ENCODE measurements around the gene PTP4A1. TPM values are rescaled to one million over a fixed set of nuclear protein-coding genes. Genes with fewer than 3 reads are reported as not detected.
"Not testable (repeated sequence)": the region's sequence is repeated elsewhere in the genome, so short reads cannot be mapped to it uniquely, and the experiment has no call there.

The PTP4A1 gene
- total RNA-seq, 4 donors from 2014 or later: 12.4 to 85.4 (median 50.4) TPM

GRCh38 chr6:63582579-63583231 is 10.4 kb downstream of the PTP4A1 start:
- H3K4me3 ChIP-seq: no peak overlapping the region
- H3K27me3 ChIP-seq: no peaks in the 10 kb centered on the region
- 80% methylated on average over 4 of the region's 4 CpGs for WGBS
- peaks cover 39% of the 10 kb centered on the region for H3K36me3 ChIP-seq
- no peak for DNase-seq (ENCODE audit: low spot score in 2 of 2)
- H3K27ac ChIP-seq: no peak overlapping the region
- H3K9me3 ChIP-seq: no peaks in the 10 kb centered on the region
- H3K4me1 ChIP-seq: no peaks in the 10 kb centered on the region
- TF ChIP-seq POLR2AphosphoS5 (IDR thresholded peaks at IDR 0.05): no peak
- TF ChIP-seq EP300 (IDR thresholded peaks at IDR 0.05): no peak
- TF ChIP-seq CTCF (IDR thresholded peaks at IDR 0.05): no peak

GRCh38 chr6:63584125-63584514 is 11.8 kb downstream of the PTP4A1 start:
- no peaks in the 10 kb centered on the region for H3K4me1 ChIP-seq
- no peak overlapping the region for H3K4me3 ChIP-seq
- no peak overlapping the region for H3K27ac ChIP-seq
- no peaks in the 10 kb centered on the region for H3K27me3 ChIP-seq
- DNase-seq (ENCODE audit: low spot score in 2 of 2): no peak
- 72% methylated on average over 4 of the region's 4 CpGs for WGBS
- TF ChIP-seq EP300 (IDR thresholded peaks at IDR 0.05) (no peak), POLR2AphosphoS5 (IDR thresholded peaks at IDR 0.05) (no peak), POLR2A (IDR thresholded peaks at IDR 0.05) (no peak), CTCF (IDR thresholded peaks at IDR 0.05) (no peak)
- no peaks in the 10 kb centered on the region for H3K9me3 ChIP-seq
- peaks cover 26% of the 10 kb centered on the region for H3K36me3 ChIP-seq

- TF ChIP-seq EP300 (IDR thresholded peaks at IDR 0.05) (no peak), POLR2A (IDR thresholded peaks at IDR 0.05) (no peak), CTCF (IDR thresholded peaks at IDR 0.05) (no peak), POLR2AphosphoS5 (IDR thresholded peaks at IDR 0.05) (no peak)
- H3K27me3 ChIP-seq: no peaks in the 10 kb centered on the region
- no peak overlapping the region for H3K27ac ChIP-seq
- peaks cover 22% of the 10 kb centered on the region for H3K36me3 ChIP-seq
- H3K9me3 ChIP-seq: no peaks in the 10 kb centered on the region
- DNase-seq (ENCODE audit: low spot score in 2 of 2): no peak
- H3K4me3 ChIP-seq: no peak overlapping the region
- no peaks in the 10 kb centered on the region for H3K4me1 ChIP-seq
- WGBS: 97% methylated on average over 8 of the region's 8 CpGs
Measured at GRCh38 chr6:63584566-63584965, 12.3 kb downstream of the PTP4A1 start.

- H3K4me3 ChIP-seq; H3K4me1 ChIP-seq; H3K9me3 ChIP-seq; DNase-seq (ENCODE audit: low spot score in 2 of 2); H3K27me3 ChIP-seq; H3K27ac ChIP-seq: not testable (repeated sequence)
- peaks cover 11% of the 10 kb centered on the region for H3K36me3 ChIP-seq
- 92% methylated on average over 2 of the region's 2 CpGs for WGBS
Measured at GRCh38 chr6:63585652-63586051, 13.4 kb downstream of the PTP4A1 start.

GRCh38 chr6:63589952-63590411 is 17.7 kb downstream of the PTP4A1 start:
- WGBS: 59% methylated on average over 2 of the region's 2 CpGs
- Histone ChIP-seq H3K4me3 (no peak overlapping the region), H3K27me3 (no peaks in the 10 kb centered on the region), H3K4me1 (no peaks in the 10 kb centered on the region), H3K36me3 (no peaks in the 10 kb centered on the region), H3K27ac (no peak overlapping the region), H3K9me3 (no peaks in the 10 kb centered on the region)
- no peak for DNase-seq (ENCODE audit: low spot score in 2 of 2)
- TF ChIP-seq POLR2AphosphoS5 (IDR thresholded peaks at IDR 0.05) (no peak), POLR2A (IDR thresholded peaks at IDR 0.05) (no peak)

GRCh38 chr6:63592886-63593285 is 20.6 kb downstream of the PTP4A1 start:
- Histone ChIP-seq H3K4me1 (peaks cover 4% of the 10 kb centered on the region), H3K27me3 (no peaks in the 10 kb centered on the region), H3K36me3 (no peaks in the 10 kb centered on the region), H3K27ac (no peak overlapping the region), H3K9me3 (no peaks in the 10 kb centered on the region), H3K4me3 (no peak overlapping the region)
- no peak for TF ChIP-seq POLR2AphosphoS5 (IDR thresholded peaks at IDR 0.05)
- TF ChIP-seq CTCF (IDR thresholded peaks at IDR 0.05): no peak
- TF ChIP-seq EP300 (IDR thresholded peaks at IDR 0.05): no peak
- no peak for TF ChIP-seq POLR2A (IDR thresholded peaks at IDR 0.05)
- no peak for DNase-seq (ENCODE audit: low spot score in 2 of 2)
- WGBS: 88% methylated on average over 7 of the region's 7 CpGs

All from suprapubic skin (tissue), 4 donors.